ENCODE measurements around the gene PHKA1. TPM values are rescaled to one million over a fixed set of nuclear protein-coding genes. Genes with fewer than 3 reads are reported as not detected.

Gene PHKA1
- total RNA-seq, 2 donors from 2014 or later = 6.7 to 10.2 TPM

GRCh38 chrX:72635930-72636329 is 78.2 kb downstream of the PHKA1 start:
- H3K27me3 Mint-ChIP-seq (ENCODE audit: insufficient read depth) = no peaks in the 10 kb centered on the region
- Histone ChIP-seq H3K9me3 (ENCODE audit: control insufficient read depth, low read length) (no peaks in the 10 kb centered on the region), H3K27ac (ENCODE audit: low read depth, low read length) (no peak overlapping the region), H3K4me3 (ENCODE audit: low read length) (no peak overlapping the region), H3K27me3 (ENCODE audit: control insufficient read depth, insufficient read depth, low read length, poor library complexity, severe bottlenecking) (no peaks in the 10 kb centered on the region), H3K9ac (ENCODE audit: extremely low read depth, low read length, poor library complexity, severe bottlenecking) (no peak overlapping the region), H3K36me3 (ENCODE audit: control insufficient read depth, insufficient read depth, low read length) (no peaks in the 10 kb centered on the region), H3K4me1 (ENCODE audit: control insufficient read depth, insufficient read depth, low read length) (no peaks in the 10 kb centered on the region)
- H3K4me1 Mint-ChIP-seq = no peaks in the 10 kb centered on the region
- DNase-seq = no peak
- TF ChIP-seq CTCF (conservative IDR thresholded peaks at IDR 0.05) = no peak
- no peaks in the 10 kb centered on the region for H3K36me3 Mint-ChIP-seq (ENCODE audit: low read depth)
- H3K9me3 Mint-ChIP-seq = peaks cover 32% of the 10 kb centered on the region
- H3K27ac Mint-ChIP-seq = no peak overlapping the region
- WGBS, 2 experiments (ENCODE audit: insufficient coverage in 1 of 2, insufficient read length in 1 of 2) = 50% methylated on average over 1 of the region's 1 CpG; no CpG with 5 or more reads in 1 of the 2 experiments
- H3K4me3 Mint-ChIP-seq = no peak overlapping the region

GRCh38 chrX:72634331-72634730 is 79.8 kb downstream of the PHKA1 start:
- Histone ChIP-seq H3K36me3 (ENCODE audit: control insufficient read depth, insufficient read depth, low read length) (no peaks in the 10 kb centered on the region), H3K9ac (ENCODE audit: extremely low read depth, low read length, poor library complexity, severe bottlenecking) (no peak overlapping the region), H3K4me3 (ENCODE audit: low read length) (no peak overlapping the region), H3K4me1 (ENCODE audit: control insufficient read depth, insufficient read depth, low read length) (no peaks in the 10 kb centered on the region), H3K27me3 (ENCODE audit: control insufficient read depth, insufficient read depth, low read length, poor library complexity, severe bottlenecking) (no peaks in the 10 kb centered on the region), H3K27ac (ENCODE audit: low read depth, low read length) (no peak overlapping the region), H3K9me3 (ENCODE audit: control insufficient read depth, low read length) (no peaks in the 10 kb centered on the region)
- no peak for TF ChIP-seq CTCF (conservative IDR thresholded peaks at IDR 0.05)
- Mint-ChIP-seq H3K27ac (no peak overlapping the region), H3K36me3 (ENCODE audit: low read depth) (no peaks in the 10 kb centered on the region), H3K27me3 (ENCODE audit: insufficient read depth) (no peaks in the 10 kb centered on the region), H3K4me3 (no peak overlapping the region), H3K4me1 (no peaks in the 10 kb centered on the region), H3K9me3 (peaks cover 35% of the 10 kb centered on the region)
- no peak for DNase-seq
- 70 to 100% methylated on average over 1 of the region's 3 CpGs for WGBS, 2 experiments (ENCODE audit: insufficient coverage in 1 of 2, insufficient read length in 1 of 2)

- Mint-ChIP-seq H3K27me3 (ENCODE audit: insufficient read depth) (no peaks in the 10 kb centered on the region), H3K4me3 (no peak overlapping the region)
Measured at GRCh38 chrX:72630185-72630584, 83.9 kb downstream of the PHKA1 start.

More at GRCh38 chrX:72630185-72630584, 83.9 kb downstream of the PHKA1 start:
- Mint-ChIP-seq H3K27ac (no peak overlapping the region), H3K9me3 (peaks cover 33% of the 10 kb centered on the region), H3K36me3 (ENCODE audit: low read depth) (no peaks in the 10 kb centered on the region), H3K4me1 (no peaks in the 10 kb centered on the region)
- Histone ChIP-seq H3K4me1 (ENCODE audit: control insufficient read depth, insufficient read depth, low read length) (no peaks in the 10 kb centered on the region), H3K27me3 (ENCODE audit: control insufficient read depth, insufficient read depth, low read length, poor library complexity, severe bottlenecking) (no peaks in the 10 kb centered on the region), H3K4me3 (ENCODE audit: low read length) (no peak overlapping the region), H3K27ac (ENCODE audit: low read depth, low read length) (no peak overlapping the region), H3K9ac (ENCODE audit: extremely low read depth, low read length, poor library complexity, severe bottlenecking) (no peak overlapping the region), H3K9me3 (ENCODE audit: control insufficient read depth, low read length) (no peaks in the 10 kb centered on the region), H3K36me3 (ENCODE audit: control insufficient read depth, insufficient read depth, low read length) (no peaks in the 10 kb centered on the region)
- no peak for TF ChIP-seq CTCF (conservative IDR thresholded peaks at IDR 0.05)
- WGBS, 2 experiments (ENCODE audit: insufficient coverage in 1 of 2, insufficient read length in 1 of 2) = no CpG with 5 or more reads among the region's 1 CpG
- DNase-seq = no peak

Measured in endodermal cell (in vitro differentiated cells).